Spleen (tissue), 11 donors: Measurements from ENCODE around the gene LRRK1. TPM values are rescaled to one million over a fixed set of nuclear protein-coding genes. Genes with fewer than 3 reads are reported as not detected.

ENCODE experiments used
- DNase-seq: peaks from one replicate; pipeline ENCODE4 v3.0.0-alpha.2; 2020
- H3K27ac ChIP-seq, 8 donors: fragments of 200-600 bp; sonication (generic) in 7 of 8; 1 replicate in 4 of 8; 2 replicates in 4 of 8; pipeline versions ENCODE4 v1.5.0 to v1.8.0; 2016 to 2021; ENCODE audit warnings: inconsistent platforms in 4 of 8, mild to moderate bottlenecking in 4 of 8, moderate library complexity in 1 of 8
- H3K27me3 ChIP-seq, 7 donors: fragments of 200-600 bp; sonication (generic) in 6 of 7; replicated peaks in 1 of 7; 1 replicate in 4 of 7; 2 replicates in 3 of 7; pipeline versions ENCODE4 v1.5.0 to v1.8.0; 2016 to 2021; ENCODE audit warnings: inconsistent platforms in 3 of 7, mild to moderate bottlenecking in 1 of 7
- H3K36me3 ChIP-seq, 6 donors: fragments of 200-600 bp; sonication (generic) in 5 of 6; 1 replicate in 4 of 6; 2 replicates in 2 of 6; pipeline versions ENCODE4 v1.5.0 to v1.8.0; 2016 to 2021; ENCODE audit warnings: inconsistent platforms in 2 of 6
- H3K4me1 ChIP-seq, 6 donors: fragments of 200-600 bp; sonication (generic) in 5 of 6; 1 replicate in 3 of 6; 2 replicates in 3 of 6; pipeline versions ENCODE4 v1.5.0 to v1.8.0; 2016 to 2021; ENCODE audit warnings: inconsistent platforms in 3 of 6
- H3K4me3 ChIP-seq, 8 donors: fragments of 200-600 bp; sonication (generic) in 7 of 8; 1 replicate in 4 of 8; 2 replicates in 4 of 8; pipeline versions ENCODE4 v1.5.0 to v1.8.0; 2016 to 2021; ENCODE audit warnings: inconsistent platforms in 4 of 8, mild to moderate bottlenecking in 4 of 8, moderate library complexity in 2 of 8
- H3K9me3 ChIP-seq, 8 donors: fragments of 200-600 bp; sonication (generic) in 7 of 8; 1 replicate in 4 of 8; 2 replicates in 4 of 8; pipeline versions ENCODE4 v1.5.0 to v1.8.0; 2016 to 2021; ENCODE audit warnings: inconsistent platforms in 4 of 8
- POLR2A ChIP-seq, 3 donors: fragments of 450-650 bp; IDR thresholded peaks; one replicate each; pipeline ENCODE4 v1.5.1; 2017; ENCODE audit warnings: antibody characterized with exemption in 3 of 3, mild to moderate bottlenecking in 1 of 3
- POLR2AphosphoS5 ChIP-seq, 3 donors: sonication (generic); formaldehyde crosslinking; IDR thresholded peaks; one replicate each; pipeline ENCODE4 v1.5.1; 2017; ENCODE audit warnings: antibody characterized with exemption in 3 of 3
- WGBS, 5 donors: extraction: QIAGEN DNeasy Blood & Tissue Kit in 3 of 5; methylation state at CpG; one replicate each; pipeline versions ENCODE4 v1.1.5 to v1.1.7; 2013 to 2018; 5-methylcytosine and 5-hydroxymethylcytosine counted together
- intact Hi-C: fragments of 100-400 bp; cut with DNase I; formaldehyde crosslinking; loops from one replicate; pipeline ENCODE4 v1.15.0; 2023; ENCODE audit warnings: low total_unique reads
- polyA plus RNA-seq, 3 donors: library from polyadenylated mRNA; stranded (reverse); fragments of 200-250 nt; gene quantifications; one replicate each; pipeline ENCODE4 v1.2.1, GENCODE V29; 2013
- total RNA-seq, 7 donors: library from RNA; depleted of rRNA in 3 of 7; stranded (reverse); fragments of >200 nt in 3 of 7; fragmentation: NEBNext Ultra II Directional in 4 of 7; extraction: Animal tissue kit (Norgen Biotek cat#: 25700) in 4 of 7; gene quantifications; one replicate each; pipeline versions ENCODE4 v1.1.0 to v1.2.1, GENCODE V29; 2016 to 2021
- TF ChIP-seq, protein P1 (sequence below), 11 experiments: fragments of 200-600 bp in 7 of 11; fragments of 450-650 bp in 4 of 11; sonication (generic) in 4 of 11; IDR thresholded peaks in 8 of 11; conservative IDR thresholded peaks in 3 of 11; 1 replicate in 7 of 11; 2 replicates in 4 of 11; pipeline versions ENCODE4 v1.4.0 to v1.8.0; 2016 to 2021; ENCODE audit warnings: antibody characterized with exemption in 11 of 11, inconsistent platforms in 4 of 11, mild to moderate bottlenecking in 1 of 11
- donor health status: healthy with polysubstance abuse.
- donor health status: DM: no; HTN: no; CAD: no; lungs with moderate emphysema.
- donor health status: DM: no; HTN: no; CAD: no.
- donor health status: Bipolar disorder and iron deficiency.
- donor health status: healthy.
- donor health status: DM: no; HTN: no; CAD: no.
- donor health status: DM: yes; HTN: yes; CAD: no.

LRRK1 gene
- total and polyA plus RNA-seq, 10 donors: 12.0 to 60.2 (median 48.8) TPM

DNA sequence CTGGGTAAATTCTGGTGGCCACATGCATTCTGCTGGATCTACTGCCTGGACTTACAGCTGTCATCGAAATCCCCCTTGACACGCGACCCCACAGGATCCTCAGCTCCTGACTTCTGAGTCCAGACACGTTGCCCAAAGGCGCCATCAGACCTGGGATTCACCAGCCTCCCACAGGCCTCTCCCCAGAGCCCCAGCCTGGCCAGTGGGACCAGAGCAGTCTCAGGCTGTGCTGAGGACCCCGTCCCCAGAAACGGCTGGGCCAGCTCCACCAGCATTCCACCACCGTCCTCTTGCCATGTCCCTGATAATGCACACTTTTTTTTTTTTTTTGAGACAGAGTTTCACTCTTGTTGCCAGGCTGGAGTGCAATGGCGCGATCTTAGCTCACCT lies 166.1 kb downstream of the LRRK1 start:
- Histone ChIP-seq H3K27ac (no peak overlapping the region), H3K4me1 (peaks cover 7 to 31% (median 23%) of the 10 kb centered on the region in 6 donors), H3K36me3 (no peaks in the 10 kb centered on the region), H3K9me3 (no peaks in the 10 kb centered on the region), H3K4me3 (no peak overlapping the region), H3K27me3 (peaks cover 0 to 5% (median 0%) of the 10 kb centered on the region in 7 donors)
- TF ChIP-seq, protein P1, sequence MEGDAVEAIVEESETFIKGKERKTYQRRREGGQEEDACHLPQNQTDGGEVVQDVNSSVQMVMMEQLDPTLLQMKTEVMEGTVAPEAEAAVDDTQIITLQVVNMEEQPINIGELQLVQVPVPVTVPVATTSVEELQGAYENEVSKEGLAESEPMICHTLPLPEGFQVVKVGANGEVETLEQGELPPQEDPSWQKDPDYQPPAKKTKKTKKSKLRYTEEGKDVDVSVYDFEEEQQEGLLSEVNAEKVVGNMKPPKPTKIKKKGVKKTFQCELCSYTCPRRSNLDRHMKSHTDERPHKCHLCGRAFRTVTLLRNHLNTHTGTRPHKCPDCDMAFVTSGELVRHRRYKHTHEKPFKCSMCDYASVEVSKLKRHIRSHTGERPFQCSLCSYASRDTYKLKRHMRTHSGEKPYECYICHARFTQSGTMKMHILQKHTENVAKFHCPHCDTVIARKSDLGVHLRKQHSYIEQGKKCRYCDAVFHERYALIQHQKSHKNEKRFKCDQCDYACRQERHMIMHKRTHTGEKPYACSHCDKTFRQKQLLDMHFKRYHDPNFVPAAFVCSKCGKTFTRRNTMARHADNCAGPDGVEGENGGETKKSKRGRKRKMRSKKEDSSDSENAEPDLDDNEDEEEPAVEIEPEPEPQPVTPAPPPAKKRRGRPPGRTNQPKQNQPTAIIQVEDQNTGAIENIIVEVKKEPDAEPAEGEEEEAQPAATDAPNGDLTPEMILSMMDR (IDR thresholded peaks at IDR 0.05 in 8 of 11, conservative IDR thresholded peaks at IDR 0.05 in 3 of 11): no peak
- no peak for TF ChIP-seq POLR2AphosphoS5 (IDR thresholded peaks at IDR 0.05)
- TF ChIP-seq POLR2A (IDR thresholded peaks at IDR 0.05): no peak
- DNase-seq: no peak
- intact Hi-C loops: loop anchor here (10.0 kb wide), 1 partner anchor 71 kb away; no protein-coding TSS in a partner anchor
- 90 to 96% (median 93%) methylated on average over 8 to 10 of the region's 10 CpGs for WGBS, 5 donors

DNA sequence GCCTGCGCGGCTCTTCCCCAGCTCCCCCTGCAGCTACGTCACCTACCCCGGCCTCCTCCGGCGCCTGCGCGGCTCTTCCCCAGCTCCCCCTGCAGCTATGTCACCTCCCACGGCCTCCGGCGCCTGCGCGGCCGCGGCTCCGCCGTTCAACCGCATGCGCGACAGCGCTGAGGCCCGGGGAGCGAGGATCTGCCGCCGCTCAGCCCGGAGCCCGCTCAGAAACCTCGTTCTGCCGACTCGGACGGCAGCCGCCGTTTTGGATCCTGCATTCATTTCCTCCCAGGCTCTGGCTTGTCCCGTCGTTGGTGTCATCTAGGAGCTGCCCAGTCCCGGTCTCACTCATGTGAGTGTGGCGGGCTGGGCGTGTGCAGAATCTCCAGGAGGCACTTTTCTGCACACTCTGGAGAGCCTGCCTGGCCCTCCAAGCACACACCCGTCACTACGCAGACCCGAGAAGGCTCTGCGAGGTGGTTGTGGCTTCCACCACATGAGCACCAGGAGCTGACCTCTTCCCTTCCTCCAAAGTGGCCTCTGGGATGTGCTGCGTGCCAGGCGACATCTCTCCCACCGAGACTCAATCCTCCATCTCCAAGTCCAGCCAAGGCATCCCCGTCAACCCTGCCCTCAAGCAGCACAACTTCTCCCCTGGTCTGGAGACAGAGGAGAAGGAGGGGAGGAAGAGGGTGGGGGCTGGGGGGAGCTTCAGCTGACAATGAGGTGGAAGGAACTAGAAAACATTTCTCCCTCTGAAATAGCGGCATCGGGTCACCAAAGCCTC lies 167.4 kb downstream of the LRRK1 start:
- peaks cover 0 to 5% (median 0%) of the 10 kb centered on the region in 7 donors for H3K27me3 ChIP-seq
- peak; percentile 71 for DNase-seq
- 89 to 92% (median 90%) methylated on average over 46 to 48 of the region's 48 CpGs for WGBS, 5 donors
- no peak overlapping the region for H3K4me3 ChIP-seq
- no peak overlapping the region for H3K27ac ChIP-seq
- no peaks in the 10 kb centered on the region for H3K36me3 ChIP-seq
- TF ChIP-seq, protein P1 (IDR thresholded peaks at IDR 0.05 in 8 of 11, conservative IDR thresholded peaks at IDR 0.05 in 3 of 11): no peak
- TF ChIP-seq POLR2A (IDR thresholded peaks at IDR 0.05): no peak
- no peak for TF ChIP-seq POLR2AphosphoS5 (IDR thresholded peaks at IDR 0.05)
- no peaks in the 10 kb centered on the region for H3K9me3 ChIP-seq
- intact Hi-C loops: loop anchor here (10.0 kb wide), 1 partner anchor 72 kb away; no protein-coding TSS in a partner anchor
- peaks cover 14 to 44% (median 34%) of the 10 kb centered on the region in 6 donors for H3K4me1 ChIP-seq

DNA sequence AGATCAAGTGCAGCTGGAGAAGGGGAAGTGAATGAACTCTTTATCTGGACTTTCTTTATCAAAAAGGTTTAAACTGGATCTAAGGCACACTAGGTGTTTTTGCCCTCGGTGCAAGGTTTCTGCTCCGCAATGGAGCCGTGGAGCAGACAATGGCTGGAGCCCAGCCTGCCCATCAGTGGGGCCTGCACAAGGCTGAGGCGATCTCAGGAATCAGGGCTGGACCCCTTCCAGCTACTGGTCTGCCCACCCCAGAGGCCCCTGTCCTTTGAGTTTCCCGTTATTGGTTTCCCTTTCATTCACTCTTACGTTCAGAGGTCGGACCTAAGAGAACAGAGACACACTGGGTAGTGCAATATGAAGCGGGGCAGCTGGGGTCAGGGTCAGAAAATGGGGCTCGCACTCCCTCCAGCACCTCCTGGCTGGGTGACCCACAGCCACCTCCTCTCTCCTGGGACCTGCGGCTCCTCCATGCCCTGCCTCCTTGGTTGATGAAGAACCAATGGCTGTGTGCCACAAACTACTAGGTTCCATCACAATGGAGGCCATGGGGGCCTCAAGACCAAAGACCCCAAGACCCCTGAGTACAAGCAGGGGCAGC lies 168.1 kb downstream of the LRRK1 start:
- Histone ChIP-seq H3K27ac (no peak overlapping the region), H3K27me3 (peaks cover 0 to 5% (median 0%) of the 10 kb centered on the region in 7 donors), H3K9me3 (no peaks in the 10 kb centered on the region), H3K36me3 (no peaks in the 10 kb centered on the region), H3K4me3 (no peak overlapping the region), H3K4me1 (peaks cover 14 to 51% (median 40%) of the 10 kb centered on the region in 6 donors)
- WGBS, 5 donors: 64 to 78% (median 68%) methylated on average over 9 to 10 of the region's 10 CpGs
- intact Hi-C loops: loop anchor here (10.0 kb wide), 1 partner anchor 72 kb away; no protein-coding TSS in a partner anchor
- peak; percentile 71 for DNase-seq
- TF ChIP-seq, protein P1 (IDR thresholded peaks at IDR 0.05 in 8 of 11, conservative IDR thresholded peaks at IDR 0.05 in 3 of 11): no peak
- TF ChIP-seq POLR2AphosphoS5 (IDR thresholded peaks at IDR 0.05): no peak
- no peak for TF ChIP-seq POLR2A (IDR thresholded peaks at IDR 0.05)

DNA sequence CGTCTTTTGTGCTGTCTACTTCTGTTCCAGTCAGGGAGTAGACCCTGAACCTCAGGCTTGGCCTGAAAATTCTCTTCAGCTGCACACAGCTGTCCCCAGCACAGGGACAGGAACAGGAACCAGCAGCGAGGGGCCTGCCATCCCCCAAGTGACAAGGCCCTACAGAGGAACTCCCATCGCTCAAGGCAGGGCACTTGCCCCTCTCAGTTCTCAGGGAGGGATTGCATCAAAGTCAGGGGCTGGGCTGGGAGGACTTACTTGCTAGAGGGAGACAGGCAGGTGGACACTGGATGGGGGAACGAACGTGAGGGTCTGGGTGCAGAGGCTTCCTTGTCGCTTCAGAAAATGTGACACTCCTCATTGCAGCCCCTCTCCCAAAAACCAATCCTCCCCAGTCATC lies 169.1 kb downstream of the LRRK1 start:
- 42 to 66% (median 54%) methylated on average over 5 to 6 of the region's 6 CpGs for WGBS, 5 donors
- DNase-seq: peak; percentile 76
- Histone ChIP-seq H3K9me3 (no peaks in the 10 kb centered on the region), H3K4me3 (no peak overlapping the region), H3K4me1 (peaks cover 14 to 60% (median 43%) of the 10 kb centered on the region in 6 donors), H3K36me3 (no peaks in the 10 kb centered on the region), H3K27me3 (peaks cover 0 to 5% (median 0%) of the 10 kb centered on the region in 7 donors), H3K27ac (peak overlapping the region in 3 of 8 donors; percentile 79 to 83 (median 79))
- intact Hi-C loops: loop anchor here (2.0 to 10.0 kb wide), 2 partner anchors 73 to 171 kb away; no protein-coding TSS in a partner anchor
- no peak for TF ChIP-seq POLR2AphosphoS5 (IDR thresholded peaks at IDR 0.05)
